ENCODE data around the gene MAST3. TPM values are rescaled to one million over a fixed set of nuclear protein-coding genes. Genes with fewer than 3 reads are reported as not detected.

Gene MAST3
- total and polyA plus RNA-seq, 2 of the 8 experiments (the other 6 are each of a cell fraction or from before 2014, with no cell fraction given): 3.4 to 9.0 TPM

- TF ChIP-seq CHD7 (IDR thresholded peaks at IDR 0.05; ENCODE audit: insufficient replicate concordance, low read length) (no peak), KDM5A (IDR thresholded peaks at IDR 0.05; ENCODE audit: low read length) (no peak), BRCA1 (IDR thresholded peaks at IDR 0.05; ENCODE audit: low read depth, low read length) (no peak), TEAD4 (IDR thresholded peaks at IDR 0.05; ENCODE audit: low read depth, low read length) (no peak), CTCF (IDR thresholded peaks at IDR 0.05; ENCODE audit: control extremely low read depth in 1 of 3, insufficient read depth in 1 of 3, low read depth in 1 of 3, low read length in 3 of 3) (no peak), HDAC6 (IDR thresholded peaks at IDR 0.05; ENCODE audit: low read depth, low read length) (no peak), CBX5 (IDR thresholded peaks at IDR 0.05; ENCODE audit: low read depth, low read length) (no peak), ZNF274 (IDR thresholded peaks at IDR 0.05; ENCODE audit: borderline replicate concordance, extremely low read depth, low read length) (no peak), SUZ12 (IDR thresholded peaks at IDR 0.05; ENCODE audit: low read length) (no peak)
Observed at GRCh38 chr19:18137242-18137641, 39.7 kb downstream of the MAST3 start (continued).

Data from H1 (cell line).